Upper lobe of right lung (tissue), 1 donor: ENCODE measurements around the gene QPRT. TPM values are rescaled to one million over a fixed set of nuclear protein-coding genes. Genes with fewer than 3 reads are reported as not detected.
A peak's percentile ranks its signal among the peaks of the same experiment; 100 is the strongest.
"Not testable (repeated sequence)": the region's sequence is repeated elsewhere in the genome, so short reads cannot be mapped to it uniquely, and the experiment has no call there.

Experiments
- ATAC-seq: fragments of 200-7000 bp; cut with Tn5 transposase; one replicate; pipeline ENCODE4 v1.9.1; 2020; ENCODE audit warnings: mild to moderate bottlenecking, moderate library complexity
- DNase-seq: peaks from one replicate; pipeline ENCODE4 v3.0.0-alpha.2; 2020
- H3K27ac ChIP-seq: fragments of 200-600 bp; one replicate; pipeline ENCODE4 v1.8.0; 2022
- H3K27me3 ChIP-seq: fragments of 200-600 bp; one replicate; pipeline ENCODE4 v1.8.0; 2022; ENCODE audit warnings: mild to moderate bottlenecking
- H3K36me3 ChIP-seq: fragments of 200-600 bp; one replicate; pipeline ENCODE4 v1.8.0; 2022
- H3K4me1 ChIP-seq: fragments of 200-600 bp; one replicate; pipeline ENCODE4 v1.8.0; 2022
- H3K4me3 ChIP-seq: fragments of 200-600 bp; one replicate; pipeline ENCODE4 v1.8.0; 2022; ENCODE audit warnings: mild to moderate bottlenecking
- H3K9me3 ChIP-seq: fragments of 200-600 bp; one replicate; pipeline ENCODE4 v1.8.0; 2022
- intact Hi-C: fragments of 100-400 bp; cut with DNase I; formaldehyde crosslinking; loops from one replicate; pipeline ENCODE4 v1.11.0; 2022
- total RNA-seq: library from RNA; stranded (reverse); fragmentation: NEBNext Ultra II Directional; extraction: Animal tissue kit (Norgen Biotek cat#: 25700); gene quantifications from one replicate; pipeline ENCODE4 v1.2.1, GENCODE V29; 2021
- TF ChIP-seq, protein P1 (sequence below): fragments of 200-600 bp; IDR thresholded peaks from one replicate; pipeline ENCODE4 v1.8.0; 2022; ENCODE audit warnings: antibody characterized with exemption
- donor health status: DM: no; HTN: yes; CAD: no; lungs with severe emphysema.

The QPRT gene
- total RNA-seq, 1 donor from 2014 or later: 15.0 TPM

GRCh38 chr16:29684679-29685078 is 5.7 kb downstream of the QPRT start:
- no peaks in the 10 kb centered on the region for H3K36me3 ChIP-seq
- no peak for ATAC-seq
- intact Hi-C loops: no loop called here
- no peak overlapping the region for H3K4me3 ChIP-seq
- no peaks in the 10 kb centered on the region for H3K4me1 ChIP-seq
- DNase-seq: no peak
- H3K27ac ChIP-seq: no peak overlapping the region
- H3K27me3 ChIP-seq: no peaks in the 10 kb centered on the region
- TF ChIP-seq, protein P1, sequence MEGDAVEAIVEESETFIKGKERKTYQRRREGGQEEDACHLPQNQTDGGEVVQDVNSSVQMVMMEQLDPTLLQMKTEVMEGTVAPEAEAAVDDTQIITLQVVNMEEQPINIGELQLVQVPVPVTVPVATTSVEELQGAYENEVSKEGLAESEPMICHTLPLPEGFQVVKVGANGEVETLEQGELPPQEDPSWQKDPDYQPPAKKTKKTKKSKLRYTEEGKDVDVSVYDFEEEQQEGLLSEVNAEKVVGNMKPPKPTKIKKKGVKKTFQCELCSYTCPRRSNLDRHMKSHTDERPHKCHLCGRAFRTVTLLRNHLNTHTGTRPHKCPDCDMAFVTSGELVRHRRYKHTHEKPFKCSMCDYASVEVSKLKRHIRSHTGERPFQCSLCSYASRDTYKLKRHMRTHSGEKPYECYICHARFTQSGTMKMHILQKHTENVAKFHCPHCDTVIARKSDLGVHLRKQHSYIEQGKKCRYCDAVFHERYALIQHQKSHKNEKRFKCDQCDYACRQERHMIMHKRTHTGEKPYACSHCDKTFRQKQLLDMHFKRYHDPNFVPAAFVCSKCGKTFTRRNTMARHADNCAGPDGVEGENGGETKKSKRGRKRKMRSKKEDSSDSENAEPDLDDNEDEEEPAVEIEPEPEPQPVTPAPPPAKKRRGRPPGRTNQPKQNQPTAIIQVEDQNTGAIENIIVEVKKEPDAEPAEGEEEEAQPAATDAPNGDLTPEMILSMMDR: no peak
- no peaks in the 10 kb centered on the region for H3K9me3 ChIP-seq

- Histone ChIP-seq H3K36me3 (no peaks in the 10 kb centered on the region), H3K27ac (no peak overlapping the region), H3K4me3 (no peak overlapping the region), H3K27me3 (no peaks in the 10 kb centered on the region), H3K9me3 (no peaks in the 10 kb centered on the region), H3K4me1 (no peaks in the 10 kb centered on the region)
- intact Hi-C loops: no loop called here
- DNase-seq (no peak), ATAC-seq (peak; percentile 29)
- TF ChIP-seq, protein P1: no peak
Observed at GRCh38 chr16:29686740-29687332, 7.9 kb downstream of the QPRT start.

DNA sequence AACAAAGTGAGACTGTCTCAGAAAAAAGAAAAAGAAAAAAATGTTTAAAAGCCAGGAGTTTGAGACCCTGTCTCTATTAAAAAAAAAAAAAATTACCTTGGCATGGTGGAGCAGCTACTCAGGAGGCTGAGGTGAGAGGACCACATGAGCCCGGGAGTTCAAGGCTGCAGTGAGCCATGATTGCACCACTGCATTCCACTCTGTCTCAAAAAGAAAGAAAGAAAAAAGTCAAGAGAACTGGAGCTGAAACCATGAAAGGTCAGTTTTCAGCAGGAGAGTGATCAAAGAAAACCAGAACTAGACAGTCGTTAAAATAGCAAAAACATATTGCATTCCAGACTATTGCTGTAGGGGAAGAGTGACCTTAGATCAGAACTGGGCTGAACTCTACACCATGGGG is 8.8 kb downstream of the QPRT start:
- Histone ChIP-seq H3K4me3 (no peak overlapping the region), H3K27ac (no peak overlapping the region), H3K9me3 (no peaks in the 10 kb centered on the region), H3K27me3 (no peaks in the 10 kb centered on the region), H3K4me1 (no peaks in the 10 kb centered on the region), H3K36me3 (no peaks in the 10 kb centered on the region)
- intact Hi-C loops: no loop called here
- DNase-seq (no peak), ATAC-seq (no peak)
- TF ChIP-seq, protein P1: no peak

GRCh38 chr16:29688172-29688571 is 9.2 kb downstream of the QPRT start:
- no peak overlapping the region for H3K4me3 ChIP-seq
- intact Hi-C loops: no loop called here
- ATAC-seq (no peak), DNase-seq (no peak)
- H3K9me3 ChIP-seq: no peaks in the 10 kb centered on the region
- no peaks in the 10 kb centered on the region for H3K36me3 ChIP-seq
- no peaks in the 10 kb centered on the region for H3K27me3 ChIP-seq
- H3K27ac ChIP-seq: no peak overlapping the region
- TF ChIP-seq, protein P1: no peak
- H3K4me1 ChIP-seq: no peaks in the 10 kb centered on the region

DNA sequence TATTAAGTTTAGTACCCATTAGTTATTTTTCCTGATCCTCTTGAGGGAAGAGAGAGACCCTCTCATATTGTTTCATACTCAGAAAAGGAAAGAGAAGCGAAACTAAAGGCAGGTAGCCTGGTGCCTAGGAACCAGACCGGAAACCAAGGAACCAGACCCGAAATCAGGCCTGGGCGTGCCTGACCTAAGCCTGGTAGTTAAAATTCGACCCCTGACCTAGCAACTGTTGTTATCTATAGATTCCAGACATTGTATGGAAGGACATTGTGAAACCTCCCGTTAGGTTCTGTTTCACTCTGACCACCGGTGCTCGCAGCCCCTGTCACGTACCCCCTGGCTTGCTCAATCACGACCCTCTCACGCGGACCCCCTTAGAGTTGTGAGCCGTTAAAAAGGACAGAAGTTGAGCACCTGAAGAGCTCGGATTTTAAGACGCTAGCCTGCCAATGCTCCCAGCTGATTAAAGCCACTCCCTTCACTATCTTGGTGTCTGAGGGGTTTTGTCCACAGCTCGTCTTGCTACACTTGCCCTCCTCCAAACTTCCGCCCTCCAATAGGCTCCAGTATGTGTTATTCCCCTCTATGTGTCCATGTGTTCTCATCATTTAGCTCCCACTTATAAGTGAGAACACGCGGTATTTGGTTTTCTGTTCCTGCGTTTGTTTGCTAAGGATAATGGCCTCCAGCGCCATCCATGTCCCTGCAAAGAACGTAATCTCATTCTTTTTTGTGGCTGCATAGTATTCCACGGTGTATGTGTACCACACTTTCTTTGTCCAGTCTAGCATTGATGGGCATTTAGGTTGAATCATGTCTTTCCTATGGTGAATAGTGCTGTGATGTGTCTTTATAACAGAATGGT is 10.7 kb downstream of the QPRT start:
- H3K27me3 ChIP-seq, H3K9me3 ChIP-seq, DNase-seq, H3K36me3 ChIP-seq, ATAC-seq, H3K4me1 ChIP-seq, H3K4me3 ChIP-seq, H3K27ac ChIP-seq: not testable (repeated sequence)
- intact Hi-C loops: loop anchor here (10.0 kb wide), 1 partner anchor 325 kb away; the partner anchor contains the start of gene DOC2A

GRCh38 chr16:29692606-29693005 is 13.6 kb downstream of the QPRT start:
- not testable (repeated sequence) for H3K9me3 ChIP-seq, H3K27me3 ChIP-seq, ATAC-seq, H3K4me3 ChIP-seq, H3K36me3 ChIP-seq, H3K4me1 ChIP-seq, H3K27ac ChIP-seq, DNase-seq
- intact Hi-C loops: loop anchor here (10.0 kb wide), 1 partner anchor 322 kb away; the partner anchor contains the start of gene DOC2A
